ENCODE measurements around the gene TCOF1.

DNA sequence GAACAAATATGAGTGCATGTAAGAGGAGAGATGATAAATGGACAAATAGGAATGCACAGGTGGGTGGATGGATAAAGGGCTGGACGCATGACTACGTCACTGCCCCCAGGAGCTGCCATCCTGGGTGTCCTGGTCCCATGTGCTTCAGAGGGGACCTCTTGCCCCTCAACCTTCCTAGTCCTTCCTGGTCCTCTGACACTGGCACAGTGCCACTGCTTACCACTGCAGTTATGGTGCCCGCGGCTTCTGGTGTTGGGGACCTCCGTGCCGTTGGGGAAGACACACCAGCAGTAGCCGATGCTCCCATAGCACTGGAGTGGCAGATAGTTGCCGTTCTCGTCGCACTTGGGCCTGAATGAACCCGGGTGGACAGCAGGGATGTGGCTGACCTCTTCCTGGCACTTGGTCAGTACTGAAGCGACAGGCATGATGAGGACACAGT, 45.4 kb downstream of the TCOF1 start:
- no peak for TF ChIP-seq POLR2A (IDR thresholded peaks at IDR 0.05; ENCODE audit: low read length)
- TF ChIP-seq GATA1 (IDR thresholded peaks at IDR 0.05; ENCODE audit: low read depth, low read length): no peak

All from erythroblast (primary cell).